Measurements from ENCODE around the gene TRAPPC2.

DNA sequence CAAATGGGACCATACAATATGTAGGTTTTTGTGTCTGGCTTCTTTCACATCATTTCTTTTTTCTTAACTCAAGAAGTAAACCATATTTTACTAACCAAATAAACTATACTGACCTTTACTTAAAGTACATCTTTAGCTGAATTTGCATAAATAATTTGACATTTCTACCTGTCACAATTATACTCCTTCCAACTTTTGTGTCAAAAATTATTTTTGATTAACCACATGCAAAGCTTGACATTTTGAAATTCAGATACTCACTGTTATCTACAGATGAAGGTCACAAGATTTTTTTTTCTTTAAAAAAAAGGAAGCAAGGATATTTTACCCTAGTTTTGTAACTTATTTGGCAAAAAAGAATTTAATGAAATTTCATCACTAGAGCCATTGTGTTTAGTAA, 57.5 kb downstream of the TRAPPC2 start:
- TF ChIP-seq, protein P1, sequence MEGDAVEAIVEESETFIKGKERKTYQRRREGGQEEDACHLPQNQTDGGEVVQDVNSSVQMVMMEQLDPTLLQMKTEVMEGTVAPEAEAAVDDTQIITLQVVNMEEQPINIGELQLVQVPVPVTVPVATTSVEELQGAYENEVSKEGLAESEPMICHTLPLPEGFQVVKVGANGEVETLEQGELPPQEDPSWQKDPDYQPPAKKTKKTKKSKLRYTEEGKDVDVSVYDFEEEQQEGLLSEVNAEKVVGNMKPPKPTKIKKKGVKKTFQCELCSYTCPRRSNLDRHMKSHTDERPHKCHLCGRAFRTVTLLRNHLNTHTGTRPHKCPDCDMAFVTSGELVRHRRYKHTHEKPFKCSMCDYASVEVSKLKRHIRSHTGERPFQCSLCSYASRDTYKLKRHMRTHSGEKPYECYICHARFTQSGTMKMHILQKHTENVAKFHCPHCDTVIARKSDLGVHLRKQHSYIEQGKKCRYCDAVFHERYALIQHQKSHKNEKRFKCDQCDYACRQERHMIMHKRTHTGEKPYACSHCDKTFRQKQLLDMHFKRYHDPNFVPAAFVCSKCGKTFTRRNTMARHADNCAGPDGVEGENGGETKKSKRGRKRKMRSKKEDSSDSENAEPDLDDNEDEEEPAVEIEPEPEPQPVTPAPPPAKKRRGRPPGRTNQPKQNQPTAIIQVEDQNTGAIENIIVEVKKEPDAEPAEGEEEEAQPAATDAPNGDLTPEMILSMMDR (IDR thresholded peaks at IDR 0.05; ENCODE audit: low read length) = no peak
- no peak for TF ChIP-seq EZH2 (IDR thresholded peaks at IDR 0.05; ENCODE audit: borderline replicate concordance, low read length)
